ENCODE measurements around the gene CHML.

- TF ChIP-seq RAD21 (IDR thresholded peaks at IDR 0.05; ENCODE audit: insufficient read depth, low read depth, low read length) (no peak), ZBTB11 (CRISPR knock-in tag; IDR thresholded peaks at IDR 0.05) (no peak)
Observed at GRCh38 chr1:241636291-241636690, 3.9 kb downstream of the CHML start.

Data from GM12878 (cell line).